GM12878 (cell line): Measurements from ENCODE around the gene DUSP18. TPM values are rescaled to one million over a fixed set of nuclear protein-coding genes. Genes with fewer than 3 reads are reported as not detected.

Experiments used
- ETV6 ChIP-seq, 2 experiments: fragments of 450-650 bp in 1 of 2; IDR thresholded peaks in 1 of 2; conservative IDR thresholded peaks in 1 of 2; 2 replicates each; pipeline ENCODE4 v1.6.1; 2014; ENCODE audit warnings: antibody characterized with exemption in 1 of 2, borderline replicate concordance in 1 of 2, low read depth in 1 of 2, mild to moderate bottlenecking in 1 of 2, moderate library complexity in 1 of 2
- ZNF217 ChIP-seq: fragments of 450-650 bp; IDR thresholded peaks from 2 replicates; pipeline ENCODE4 v1.6.1; 2017; ENCODE audit warnings: antibody characterized with exemption, mild to moderate bottlenecking
- polyA plus RNA-seq, 11 experiments: library from polyadenylated mRNA; depleted of rRNA in 4 of 11; unstranded in 6 of 11; stranded (reverse) in 5 of 11; fragments of >200 nt; fragmentation: Nextera tagmentation in 4 of 11; fragmentation: Illumina TruSeq in 1 of 11; extraction: Ambion mirVana in 4 of 11; extraction: Trizol in 1 of 11; gene quantifications; 1 replicate in 1 of 11; 2 replicates in 10 of 11; pipeline versions ENCODE4 v1.2.1 to v1.2.3, GENCODE V29; 2011 to 2016; ENCODE audit warnings: inconsistent platforms in 2 of 11, missing spikeins in 2 of 11, low read depth in 1 of 11
- total RNA-seq, 4 experiments: library from RNA; depleted of rRNA in 3 of 4; stranded (reverse); fragments of >200 nt in 3 of 4; fragmentation: Illumina TruSeq in 1 of 4; extraction: Trizol in 1 of 4; gene quantifications; 2 replicates each; pipeline versions ENCODE4 v1.2.1 to v1.2.3, GENCODE V29; 2013 to 2021
- TF ChIP-seq, protein P1 (sequence below): fragments of 450-650 bp; IDR thresholded peaks from 2 replicates; pipeline ENCODE4 v1.6.1; 2016; ENCODE audit warnings: mild to moderate bottlenecking
- TF ChIP-seq, protein P2 (sequence below): fragments of 150-350 bp; IDR thresholded peaks from 2 replicates; pipeline ENCODE4 v1.6.1; 2016; ENCODE audit warnings: low read depth, low read length

The DUSP18 gene
- total and polyA plus RNA-seq, 10 of the 15 experiments (the other 5 are each of a cell fraction or from before 2014, with no cell fraction given) = 1.9 to 11.9 (median 7.7) TPM

DNA sequence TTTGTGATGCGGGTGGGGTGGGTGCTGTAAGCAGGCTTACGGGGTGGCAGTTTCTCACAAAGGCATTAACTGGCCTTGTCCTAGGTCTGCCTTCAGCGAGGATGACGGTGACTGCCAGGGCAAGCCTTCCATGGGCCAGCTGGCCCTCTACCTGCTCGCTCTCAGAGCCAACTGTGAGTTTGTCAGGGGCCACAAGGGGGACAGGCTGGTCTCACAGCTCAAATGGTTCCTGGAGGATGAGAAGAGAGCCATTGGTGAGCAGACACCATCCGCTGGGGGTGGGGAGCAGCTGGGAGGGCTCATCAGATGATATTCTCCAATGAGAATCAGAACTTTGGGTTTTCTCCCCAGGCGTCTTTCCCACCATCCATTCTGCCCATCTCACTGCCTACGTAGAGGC is 54.9 kb downstream of the DUSP18 start (continued):
- TF ChIP-seq, protein P1, sequence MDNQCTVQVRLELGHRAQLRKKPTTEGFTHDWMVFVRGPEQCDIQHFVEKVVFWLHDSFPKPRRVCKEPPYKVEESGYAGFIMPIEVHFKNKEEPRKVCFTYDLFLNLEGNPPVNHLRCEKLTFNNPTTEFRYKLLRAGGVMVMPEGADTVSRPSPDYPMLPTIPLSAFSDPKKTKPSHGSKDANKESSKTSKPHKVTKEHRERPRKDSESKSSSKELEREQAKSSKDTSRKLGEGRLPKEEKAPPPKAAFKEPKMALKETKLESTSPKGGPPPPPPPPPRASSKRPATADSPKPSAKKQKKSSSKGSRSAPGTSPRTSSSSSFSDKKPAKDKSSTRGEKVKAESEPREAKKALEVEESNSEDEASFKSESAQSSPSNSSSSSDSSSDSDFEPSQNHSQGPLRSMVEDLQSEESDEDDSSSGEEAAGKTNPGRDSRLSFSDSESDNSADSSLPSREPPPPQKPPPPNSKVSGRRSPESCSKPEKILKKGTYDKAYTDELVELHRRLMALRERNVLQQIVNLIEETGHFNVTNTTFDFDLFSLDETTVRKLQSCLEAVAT = no peak
- TF ChIP-seq ZNF217 (no peak), ETV6 (conservative IDR thresholded peaks at IDR 0.05 in 1 of 2, IDR thresholded peaks at IDR 0.05 in 1 of 2; ENCODE audit: borderline replicate concordance in 1 of 2, low read depth in 1 of 2) (no peak)
- TF ChIP-seq, protein P2, sequence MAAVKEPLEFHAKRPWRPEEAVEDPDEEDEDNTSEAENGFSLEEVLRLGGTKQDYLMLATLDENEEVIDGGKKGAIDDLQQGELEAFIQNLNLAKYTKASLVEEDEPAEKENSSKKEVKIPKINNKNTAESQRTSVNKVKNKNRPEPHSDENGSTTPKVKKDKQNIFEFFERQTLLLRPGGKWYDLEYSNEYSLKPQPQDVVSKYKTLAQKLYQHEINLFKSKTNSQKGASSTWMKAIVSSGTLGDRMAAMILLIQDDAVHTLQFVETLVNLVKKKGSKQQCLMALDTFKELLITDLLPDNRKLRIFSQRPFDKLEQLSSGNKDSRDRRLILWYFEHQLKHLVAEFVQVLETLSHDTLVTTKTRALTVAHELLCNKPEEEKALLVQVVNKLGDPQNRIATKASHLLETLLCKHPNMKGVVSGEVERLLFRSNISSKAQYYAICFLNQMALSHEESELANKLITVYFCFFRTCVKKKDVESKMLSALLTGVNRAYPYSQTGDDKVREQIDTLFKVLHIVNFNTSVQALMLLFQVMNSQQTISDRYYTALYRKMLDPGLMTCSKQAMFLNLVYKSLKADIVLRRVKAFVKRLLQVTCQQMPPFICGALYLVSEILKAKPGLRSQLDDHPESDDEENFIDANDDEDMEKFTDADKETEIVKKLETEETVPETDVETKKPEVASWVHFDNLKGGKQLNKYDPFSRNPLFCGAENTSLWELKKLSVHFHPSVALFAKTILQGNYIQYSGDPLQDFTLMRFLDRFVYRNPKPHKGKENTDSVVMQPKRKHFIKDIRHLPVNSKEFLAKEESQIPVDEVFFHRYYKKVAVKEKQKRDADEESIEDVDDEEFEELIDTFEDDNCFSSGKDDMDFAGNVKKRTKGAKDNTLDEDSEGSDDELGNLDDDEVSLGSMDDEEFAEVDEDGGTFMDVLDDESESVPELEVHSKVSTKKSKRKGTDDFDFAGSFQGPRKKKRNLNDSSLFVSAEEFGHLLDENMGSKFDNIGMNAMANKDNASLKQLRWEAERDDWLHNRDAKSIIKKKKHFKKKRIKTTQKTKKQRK = no peak

Other genes starting within 250 kb of the DUSP18 start
Only the 7 nearest of the 9 such genes appear.
- not detected in 2 replicates for gene SEC14L4, start 162.2 kb downstream of the DUSP18 start, total RNA-seq (2014; rRNA removed)
- not detected in 2 replicates for gene SEC14L4, start 162.2 kb downstream of the DUSP18 start, total RNA-seq (2014; rRNA removed; fragmentation: Illumina TruSeq; extraction: Trizol)
- gene SEC14L4, start 162.2 kb downstream of the DUSP18 start, total RNA-seq (2021) = not detected in 2 replicates
- gene SEC14L4, start 162.2 kb downstream of the DUSP18 start, polyA plus RNA-seq (2011; rRNA removed) = not detected in 2 replicates
- gene SEC14L4, start 162.2 kb downstream of the DUSP18 start, polyA plus RNA-seq (2014; fragmentation: Illumina TruSeq; extraction: Trizol) = not detected in 2 replicates
- gene SEC14L4, start 162.2 kb downstream of the DUSP18 start, polyA plus RNA-seq (2014; fragmentation: Nextera tagmentation; extraction: Ambion mirVana) = not detected
- gene SEC14L4, start 162.2 kb downstream of the DUSP18 start, polyA plus RNA-seq (2014; rRNA removed) = not detected in 2 replicates
- gene SEC14L4, start 162.2 kb downstream of the DUSP18 start, polyA plus RNA-seq (2016; fragmentation: Nextera tagmentation; extraction: Ambion mirVana) = not detected
- gene SEC14L6, start 121.1 kb downstream of the DUSP18 start, total RNA-seq (2014; rRNA removed) = not detected in 2 replicates
- gene SEC14L6, start 121.1 kb downstream of the DUSP18 start, total RNA-seq (2014; rRNA removed; fragmentation: Illumina TruSeq; extraction: Trizol) = not detected in 2 replicates
- gene SEC14L6, start 121.1 kb downstream of the DUSP18 start, total RNA-seq (2021) = not detected in 2 replicates
- gene SEC14L6, start 121.1 kb downstream of the DUSP18 start, polyA plus RNA-seq (2011; rRNA removed) = not detected in 2 replicates
- not detected in 2 replicates for gene SEC14L6, start 121.1 kb downstream of the DUSP18 start, polyA plus RNA-seq (2014; fragmentation: Illumina TruSeq; extraction: Trizol)
- gene SEC14L6, start 121.1 kb downstream of the DUSP18 start, polyA plus RNA-seq (2014; fragmentation: Nextera tagmentation; extraction: Ambion mirVana) = not detected
- gene SEC14L6, start 121.1 kb downstream of the DUSP18 start, polyA plus RNA-seq (2014; rRNA removed) = not detected in 2 replicates
- not detected for gene SEC14L6, start 121.1 kb downstream of the DUSP18 start, polyA plus RNA-seq (2016; fragmentation: Nextera tagmentation; extraction: Ambion mirVana)
- gene GAL3ST1, start 93.2 kb downstream of the DUSP18 start, total RNA-seq (2014; rRNA removed) = not detected in 2 replicates
- not detected in 2 replicates for gene GAL3ST1, start 93.2 kb downstream of the DUSP18 start, total RNA-seq (2014; rRNA removed; fragmentation: Illumina TruSeq; extraction: Trizol)
- not detected in 2 replicates for gene GAL3ST1, start 93.2 kb downstream of the DUSP18 start, total RNA-seq (2021)
- gene GAL3ST1, start 93.2 kb downstream of the DUSP18 start, polyA plus RNA-seq (2011; rRNA removed) = not detected in 2 replicates
- gene GAL3ST1, start 93.2 kb downstream of the DUSP18 start, polyA plus RNA-seq (2014; fragmentation: Illumina TruSeq; extraction: Trizol) = not detected in 2 replicates
- gene GAL3ST1, start 93.2 kb downstream of the DUSP18 start, polyA plus RNA-seq (2014; fragmentation: Nextera tagmentation; extraction: Ambion mirVana) = not detected
- 0.09 TPM in 1 of 2 replicates, not detected in the other for gene GAL3ST1, start 93.2 kb downstream of the DUSP18 start, polyA plus RNA-seq (2014; rRNA removed)
- gene GAL3ST1, start 93.2 kb downstream of the DUSP18 start, polyA plus RNA-seq (2016; fragmentation: Nextera tagmentation; extraction: Ambion mirVana) = not detected
- 104 and 118 TPM in 2 replicates for gene PES1, start 76.0 kb downstream of the DUSP18 start, total RNA-seq (2014; rRNA removed)
- 92.6 and 99.1 TPM in 2 replicates for gene PES1, start 76.0 kb downstream of the DUSP18 start, total RNA-seq (2014; rRNA removed; fragmentation: Illumina TruSeq; extraction: Trizol)
- gene PES1, start 76.0 kb downstream of the DUSP18 start, total RNA-seq (2021) = 135 and 139 TPM in 2 replicates
- 72.8 and 113 TPM in 2 replicates for gene PES1, start 76.0 kb downstream of the DUSP18 start, polyA plus RNA-seq (2011; rRNA removed)
- 96.4 and 113 TPM in 2 replicates for gene PES1, start 76.0 kb downstream of the DUSP18 start, polyA plus RNA-seq (2014; fragmentation: Illumina TruSeq; extraction: Trizol)
- 1 to 10 TPM; 6.9 to 7.8 TPM for gene PES1, start 76.0 kb downstream of the DUSP18 start, polyA plus RNA-seq (2014; fragmentation: Nextera tagmentation; extraction: Ambion mirVana)
- gene PES1, start 76.0 kb downstream of the DUSP18 start, polyA plus RNA-seq (2014; rRNA removed) = 82.8 and 92.0 TPM in 2 replicates
- 100 to 1,000 TPM; 131 to 132 TPM for gene PES1, start 76.0 kb downstream of the DUSP18 start, polyA plus RNA-seq (2016; fragmentation: Nextera tagmentation; extraction: Ambion mirVana)
- gene TCN2, start 60.7 kb downstream of the DUSP18 start, total RNA-seq (2014; rRNA removed) = 13.0 and 15.6 TPM in 2 replicates
- gene TCN2, start 60.7 kb downstream of the DUSP18 start, total RNA-seq (2014; rRNA removed; fragmentation: Illumina TruSeq; extraction: Trizol) = 6.9 and 7.7 TPM in 2 replicates
- 10.3 and 11.0 TPM in 2 replicates for gene TCN2, start 60.7 kb downstream of the DUSP18 start, total RNA-seq (2021)
- 2.3 and 5.4 TPM in 2 replicates for gene TCN2, start 60.7 kb downstream of the DUSP18 start, polyA plus RNA-seq (2011; rRNA removed)
- 7.8 and 11.1 TPM in 2 replicates for gene TCN2, start 60.7 kb downstream of the DUSP18 start, polyA plus RNA-seq (2014; fragmentation: Illumina TruSeq; extraction: Trizol)
- gene TCN2, start 60.7 kb downstream of the DUSP18 start, polyA plus RNA-seq (2014; fragmentation: Nextera tagmentation; extraction: Ambion mirVana) = 10 to 100 TPM; 15.9 to 21.8 TPM
- gene TCN2, start 60.7 kb downstream of the DUSP18 start, polyA plus RNA-seq (2014; rRNA removed) = 8.0 and 9.5 TPM in 2 replicates
- 10 to 100 TPM; 10.9 to 12.4 TPM for gene TCN2, start 60.7 kb downstream of the DUSP18 start, polyA plus RNA-seq (2016; fragmentation: Nextera tagmentation; extraction: Ambion mirVana)
- 5.3 and 5.7 TPM in 2 replicates for gene SLC35E4, start 32.1 kb downstream of the DUSP18 start, total RNA-seq (2014; rRNA removed)
- gene SLC35E4, start 32.1 kb downstream of the DUSP18 start, total RNA-seq (2014; rRNA removed; fragmentation: Illumina TruSeq; extraction: Trizol) = 1.0 and 1.3 TPM in 2 replicates
- gene SLC35E4, start 32.1 kb downstream of the DUSP18 start, total RNA-seq (2021) = 3.8 and 5.1 TPM in 2 replicates
- 1.3 and 2.5 TPM in 2 replicates for gene SLC35E4, start 32.1 kb downstream of the DUSP18 start, polyA plus RNA-seq (2011; rRNA removed)
- gene SLC35E4, start 32.1 kb downstream of the DUSP18 start, polyA plus RNA-seq (2014; fragmentation: Illumina TruSeq; extraction: Trizol) = 0.10 and 0.66 TPM in 2 replicates
- under 1 TPM in 1 of 2 experiments, not detected in 1; 0.16 TPM for gene SLC35E4, start 32.1 kb downstream of the DUSP18 start, polyA plus RNA-seq (2014; fragmentation: Nextera tagmentation; extraction: Ambion mirVana)
- 3.2 and 3.3 TPM in 2 replicates for gene SLC35E4, start 32.1 kb downstream of the DUSP18 start, polyA plus RNA-seq (2014; rRNA removed)
- 1 to 10 TPM; 2.9 to 3.9 TPM for gene SLC35E4, start 32.1 kb downstream of the DUSP18 start, polyA plus RNA-seq (2016; fragmentation: Nextera tagmentation; extraction: Ambion mirVana)
- 5.0 and 5.8 TPM in 2 replicates for gene OSBP2, start 27.0 kb upstream of the DUSP18 start, total RNA-seq (2014; rRNA removed)
- gene OSBP2, start 27.0 kb upstream of the DUSP18 start, total RNA-seq (2014; rRNA removed; fragmentation: Illumina TruSeq; extraction: Trizol) = 3.4 and 3.5 TPM in 2 replicates
- gene OSBP2, start 27.0 kb upstream of the DUSP18 start, total RNA-seq (2021) = 7.3 and 7.7 TPM in 2 replicates
- 0.39 and 0.77 TPM in 2 replicates for gene OSBP2, start 27.0 kb upstream of the DUSP18 start, polyA plus RNA-seq (2011; rRNA removed)
- gene OSBP2, start 27.0 kb upstream of the DUSP18 start, polyA plus RNA-seq (2014; fragmentation: Illumina TruSeq; extraction: Trizol) = 2.8 and 4.5 TPM in 2 replicates
- under 1 TPM; 0.11 to 0.26 TPM for gene OSBP2, start 27.0 kb upstream of the DUSP18 start, polyA plus RNA-seq (2014; fragmentation: Nextera tagmentation; extraction: Ambion mirVana)
- 5.0 and 5.7 TPM in 2 replicates for gene OSBP2, start 27.0 kb upstream of the DUSP18 start, polyA plus RNA-seq (2014; rRNA removed)
- gene OSBP2, start 27.0 kb upstream of the DUSP18 start, polyA plus RNA-seq (2016; fragmentation: Nextera tagmentation; extraction: Ambion mirVana) = 1 to 10 TPM; 3.5 to 3.7 TPM